ENCODE data around the gene ATG3.
A peak's percentile ranks its signal among the peaks of the same experiment; 100 is the strongest.
"Not testable (repeated sequence)": the region's sequence is repeated elsewhere in the genome, so short reads cannot be mapped to it uniquely, and the experiment has no call there.

Gene ATG3

DNA sequence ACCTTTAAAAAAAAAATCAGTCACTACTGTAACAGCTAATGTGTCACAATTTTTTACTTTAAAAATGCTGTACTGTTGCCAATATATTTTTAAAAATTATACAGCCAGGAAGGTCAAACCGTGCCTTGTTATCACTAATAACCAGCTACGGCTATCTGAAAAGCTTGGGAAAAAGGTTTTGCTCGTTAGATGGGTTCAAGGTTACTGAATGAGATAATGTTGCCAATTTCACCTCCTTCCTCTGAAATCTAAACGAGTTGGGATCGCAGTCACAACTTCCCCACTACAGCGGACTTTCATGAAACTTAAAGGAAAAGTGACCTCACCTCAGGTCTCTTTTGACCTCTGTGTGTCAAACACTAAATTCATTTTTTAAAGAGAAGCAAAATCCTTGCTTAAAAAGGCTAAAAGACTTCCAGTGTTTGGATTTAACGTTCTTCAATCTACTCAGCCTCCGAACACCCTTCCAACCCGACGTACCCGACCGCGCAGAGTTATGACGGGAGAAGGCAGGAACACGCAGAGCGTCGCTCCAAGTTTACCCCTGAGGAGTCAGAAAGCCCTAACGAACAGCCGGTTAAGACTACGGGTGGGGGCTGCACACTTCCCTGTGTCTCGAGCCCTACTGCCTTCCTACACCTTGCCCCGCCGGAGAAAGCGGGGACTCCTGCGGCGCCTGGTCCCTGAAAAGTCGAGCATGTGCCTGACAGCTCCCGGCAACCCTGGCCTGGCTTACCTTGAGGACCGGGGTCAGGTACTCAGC, 860 bp downstream of the ATG3 start:
- DNase-seq (ENCODE audit: low spot score), result peak; percentile 61

DNA sequence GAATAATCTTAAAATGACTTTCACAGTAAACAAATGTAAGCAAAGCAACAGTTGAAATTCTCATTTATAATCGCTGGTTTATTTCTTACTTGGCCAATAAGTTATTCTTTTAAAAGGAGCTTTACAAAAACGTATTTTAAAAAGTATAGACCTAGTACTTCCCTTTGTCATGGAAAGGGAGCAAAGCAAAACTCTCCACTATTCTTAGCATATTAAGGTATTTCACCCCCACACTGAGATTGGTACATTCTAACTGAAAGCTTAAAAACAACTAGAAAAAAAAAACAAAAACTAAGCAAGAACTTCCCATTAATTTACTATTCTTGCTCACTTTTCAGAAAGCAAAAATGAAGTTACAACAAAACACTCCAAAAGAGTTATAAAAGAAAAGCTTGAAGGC, 1.5 kb downstream of the ATG3 start:
- DNase-seq (ENCODE audit: low spot score), result no peak

DNA sequence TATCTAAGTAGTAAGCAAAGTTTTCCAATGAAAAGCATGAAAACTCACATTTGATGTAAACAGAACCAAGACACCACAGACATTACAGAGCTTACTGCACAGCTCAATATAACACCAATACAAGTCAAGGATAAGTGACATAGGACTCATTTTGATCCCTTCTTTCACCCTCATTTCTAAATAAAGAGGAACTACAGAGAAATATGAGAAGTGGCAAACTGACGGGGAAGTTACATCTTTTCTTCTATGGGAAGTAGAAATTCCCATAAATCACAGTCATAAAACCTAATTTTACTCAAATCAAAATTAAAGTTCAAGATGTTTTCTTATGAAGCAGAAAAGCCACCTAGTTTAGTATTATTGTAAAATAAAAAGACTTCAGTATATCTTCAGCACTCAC, 3.8 kb downstream of the ATG3 start:
- DNase-seq (ENCODE audit: low spot score), result no peak

DNA sequence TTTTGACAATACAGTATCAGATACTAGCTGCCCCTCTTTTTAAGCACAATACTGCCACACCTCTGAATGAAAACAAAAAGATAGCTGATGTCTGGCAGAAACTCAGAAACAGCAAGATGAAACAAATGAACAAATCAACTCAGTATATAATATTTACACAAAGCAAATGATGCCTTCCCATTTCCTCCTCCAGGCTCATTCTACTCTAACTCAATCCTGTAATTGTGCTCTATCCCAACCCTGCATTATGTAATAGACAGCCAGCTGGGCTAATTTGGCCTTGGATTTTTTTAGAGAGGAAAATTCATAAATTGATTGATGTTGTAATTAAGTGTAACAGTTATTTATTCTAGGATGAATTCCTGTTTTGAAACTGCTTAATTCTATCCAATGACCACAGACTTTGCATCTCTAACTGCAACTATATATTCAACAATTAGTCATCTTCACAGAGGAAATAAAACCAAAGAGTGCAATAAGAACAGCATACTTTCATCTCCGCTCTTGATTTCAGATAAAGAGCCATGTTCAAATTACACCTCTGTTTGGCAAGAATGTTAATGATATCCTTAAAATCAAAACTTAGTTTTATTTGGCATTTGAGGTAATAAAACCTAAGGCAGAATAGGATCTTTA, 6.1 kb downstream of the ATG3 start:
- DNase-seq (ENCODE audit: low spot score), result no peak

DNA sequence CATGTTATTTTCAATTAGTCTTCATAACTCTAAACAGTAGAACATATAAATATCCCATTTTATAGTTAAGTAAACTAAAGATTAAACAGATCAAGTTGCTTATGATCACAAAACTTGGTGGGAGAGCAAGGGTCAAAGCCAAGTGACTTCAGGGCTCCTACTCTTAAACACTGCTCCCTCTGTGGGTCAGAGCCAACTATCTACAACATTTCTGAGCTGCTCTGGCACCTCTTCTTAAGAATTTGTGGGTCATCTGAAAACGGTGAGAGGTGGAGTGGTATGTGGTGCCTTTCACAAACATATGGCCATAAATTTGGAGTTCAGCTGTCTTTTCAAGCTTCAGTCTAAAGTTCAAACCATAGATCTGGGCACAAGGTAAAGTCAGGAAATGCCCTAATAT, 10.9 kb downstream of the ATG3 start:
- no peak for DNase-seq (ENCODE audit: low spot score)

DNA sequence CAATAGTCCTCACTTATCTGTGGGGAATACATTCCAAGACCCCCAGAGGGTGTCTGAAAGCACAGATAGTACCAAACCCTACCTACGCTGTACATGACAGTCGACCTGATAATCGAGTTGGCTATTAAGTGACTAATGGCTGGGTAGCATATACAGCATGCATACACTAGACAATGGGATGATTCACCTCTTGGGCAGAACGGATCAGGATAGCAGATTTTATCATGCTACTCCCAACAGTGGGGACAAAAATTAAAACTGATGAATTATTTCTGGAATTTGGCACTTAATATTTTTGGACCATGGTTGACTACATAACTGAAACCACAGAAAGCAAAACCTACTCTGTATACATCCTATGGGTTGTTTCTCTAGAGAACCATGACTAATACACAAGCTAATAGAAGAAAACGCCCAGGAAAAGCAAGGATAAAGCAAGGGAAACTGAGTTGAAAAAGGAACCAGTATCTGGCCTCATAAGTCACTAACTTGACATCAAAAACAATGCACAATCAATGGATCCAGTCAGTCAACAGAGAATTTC, 15.5 kb downstream of the ATG3 start:
- DNase-seq (ENCODE audit: low spot score), result no peak

DNA sequence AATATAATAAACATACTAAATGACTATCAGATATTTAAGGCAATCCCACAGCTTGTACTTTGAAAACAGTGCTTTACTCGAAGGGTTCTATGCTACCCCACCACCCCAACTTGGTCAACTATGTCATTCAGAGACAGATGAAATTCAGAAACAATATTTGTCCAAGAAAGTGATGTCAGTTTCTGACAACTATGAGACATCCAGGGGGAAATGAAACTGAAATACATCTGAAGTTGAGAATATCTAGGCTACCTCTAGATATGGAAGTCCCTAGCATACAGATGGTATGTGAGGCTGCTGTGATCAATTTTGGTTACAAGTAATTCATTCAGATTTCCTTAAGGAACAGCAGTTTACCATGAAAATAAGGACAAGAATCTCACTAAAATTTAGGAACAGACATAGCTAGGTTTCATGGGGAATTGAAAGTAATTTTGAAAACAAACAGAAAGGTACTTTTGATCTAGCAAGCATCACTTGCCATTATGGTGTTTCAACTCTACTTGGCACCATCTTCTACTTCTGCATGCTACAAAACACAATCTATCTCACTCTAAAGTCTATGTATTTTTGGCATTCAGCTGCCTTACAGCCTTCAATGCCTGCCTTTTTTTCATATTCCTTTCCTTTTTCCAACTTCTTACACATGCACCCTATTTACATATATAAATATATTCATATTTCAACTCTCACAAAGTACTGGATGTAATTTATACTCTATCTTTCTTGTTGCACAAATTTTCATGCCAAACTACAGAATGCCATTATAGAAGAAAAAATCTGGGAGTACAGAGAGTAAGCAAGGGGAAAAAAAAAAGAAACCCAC, 21.7 kb downstream of the ATG3 start:
- DNase-seq (ENCODE audit: low spot score), result no peak

DNA sequence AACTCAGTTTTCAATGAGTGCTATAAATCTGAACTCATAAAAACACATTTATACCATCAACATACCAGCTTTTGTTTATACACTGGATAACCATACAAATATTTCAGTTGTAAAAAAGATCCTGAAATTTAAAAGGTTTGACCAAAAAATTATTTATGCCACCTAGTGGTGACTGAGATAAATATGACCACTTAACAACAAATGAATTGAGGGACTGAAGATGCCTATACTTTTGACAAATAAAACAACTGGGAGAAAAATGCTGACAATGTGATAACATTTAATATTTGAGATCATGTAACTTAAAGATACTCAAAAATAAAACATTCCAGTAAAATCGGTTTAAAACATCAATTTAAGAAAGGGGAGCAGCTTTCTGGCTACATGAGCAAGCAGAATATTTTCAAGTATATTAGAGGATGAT, 30.4 kb downstream of the ATG3 start:
- no peak for DNase-seq (ENCODE audit: low spot score)

DNA sequence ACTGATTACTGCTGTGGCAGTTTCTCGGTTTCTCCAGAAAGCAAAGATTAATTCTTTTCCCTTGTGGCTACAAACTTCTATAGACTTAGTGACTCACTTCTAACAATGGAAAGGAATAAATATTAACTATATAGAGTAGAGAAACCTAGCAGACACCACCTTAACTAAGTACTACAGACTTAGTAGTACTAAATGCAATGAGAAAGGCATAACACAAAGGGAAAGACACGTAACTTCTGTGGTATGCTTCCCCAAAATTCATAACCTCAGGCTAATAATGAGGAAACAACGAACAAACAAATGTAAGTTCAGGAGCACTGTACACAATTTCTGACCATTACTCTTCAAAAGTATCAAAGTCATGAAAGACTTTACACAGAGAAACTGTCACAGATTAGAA, 31.2 kb downstream of the ATG3 start:
- no peak for DNase-seq (ENCODE audit: low spot score)

DNA sequence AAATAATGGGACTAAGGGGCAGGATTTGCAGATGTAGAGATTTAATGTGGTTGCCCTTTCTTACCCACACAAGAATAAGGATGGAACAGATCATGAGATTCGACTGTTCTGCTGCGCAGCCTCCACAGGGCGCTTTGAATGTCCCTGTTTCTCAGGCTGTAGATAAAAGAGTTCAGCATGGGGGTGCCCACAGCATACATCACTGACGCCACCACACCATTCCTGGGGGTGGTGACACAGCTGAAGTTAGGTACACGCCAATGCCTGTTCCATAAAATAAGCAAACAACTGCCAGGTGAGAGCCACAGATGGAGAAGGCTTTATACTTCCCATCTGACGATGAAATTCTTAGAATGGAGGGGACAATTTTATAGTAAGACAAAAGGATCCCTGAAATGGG, 37.6 kb downstream of the ATG3 start:
- not testable (repeated sequence) for DNase-seq (ENCODE audit: low spot score)

DNA sequence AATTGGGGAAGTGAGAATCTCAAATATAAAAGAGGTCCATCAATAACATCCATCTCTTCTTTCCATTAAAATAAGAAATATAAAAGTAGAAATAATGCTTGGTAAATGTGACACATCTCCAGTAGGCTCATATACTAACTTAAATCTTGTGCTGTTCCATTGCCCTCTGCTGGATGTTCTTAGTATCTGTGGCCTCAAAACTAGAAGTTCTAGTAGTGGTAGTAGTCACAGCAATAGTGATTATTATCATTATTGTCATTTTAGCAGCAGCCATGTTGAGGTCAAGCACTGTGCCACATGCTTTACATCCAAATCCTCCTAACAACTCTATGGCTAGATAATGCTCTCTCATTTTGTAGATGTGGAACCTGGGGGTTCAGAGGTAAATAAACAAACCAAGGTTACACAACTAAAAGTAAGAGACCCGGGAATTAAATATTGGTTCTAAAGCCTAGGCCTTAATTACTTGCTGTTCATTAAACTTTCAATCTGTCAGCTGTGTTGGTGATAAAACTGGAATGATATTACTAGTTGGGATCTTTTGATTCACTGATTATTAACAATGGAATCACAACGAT, 42.2 kb downstream of the ATG3 start:
- peak; percentile 45 for DNase-seq (ENCODE audit: low spot score)

DNA sequence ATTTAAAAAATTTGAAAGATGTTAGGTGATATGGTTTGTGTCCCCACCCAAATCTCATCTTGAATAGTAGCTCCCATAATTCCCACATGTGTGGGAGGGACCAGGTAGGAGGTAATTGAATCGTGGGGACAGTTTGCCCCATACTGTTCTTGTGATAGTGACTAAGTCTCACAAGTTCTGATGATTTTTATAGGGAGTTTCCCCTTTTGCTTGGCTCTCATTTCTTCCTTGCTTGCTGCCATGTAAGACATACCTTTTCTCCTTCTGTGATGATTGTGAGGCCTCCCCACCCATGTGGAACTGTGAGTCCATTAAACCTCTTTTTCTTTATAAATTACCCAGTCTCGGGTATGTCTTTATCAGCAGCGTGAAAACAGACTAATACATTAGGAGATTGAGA, 42.8 kb downstream of the ATG3 start:
- DNase-seq (ENCODE audit: low spot score), result not testable (repeated sequence)

DNA sequence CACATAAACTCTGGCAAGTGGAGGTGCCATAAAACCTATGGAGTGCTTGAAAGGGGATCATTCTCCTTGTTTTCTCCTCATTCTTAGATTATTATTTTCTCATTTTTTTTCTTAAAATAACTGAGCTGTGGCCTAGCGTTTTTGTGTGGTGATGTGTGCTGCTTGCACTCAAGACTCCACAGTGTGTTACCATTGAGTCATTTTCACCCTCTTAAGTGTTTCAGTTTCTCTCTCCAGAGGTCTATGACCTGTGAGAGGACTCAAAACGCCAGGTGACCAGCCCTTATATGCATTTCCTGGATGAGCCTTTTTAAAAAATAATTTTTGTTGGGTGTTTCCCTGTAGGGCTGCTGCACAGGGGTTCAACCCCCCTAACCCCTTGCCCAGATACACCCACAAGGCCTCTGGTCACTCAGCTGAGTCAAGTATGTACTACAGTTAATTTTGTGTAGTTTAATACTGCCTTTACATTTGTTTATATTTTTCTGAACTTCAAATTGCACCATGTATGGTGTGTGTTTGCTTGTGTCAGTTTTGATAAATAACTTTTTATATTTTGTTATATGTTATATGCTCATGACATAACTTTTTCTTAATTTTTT, 47.1 kb downstream of the ATG3 start:
- no peak for DNase-seq (ENCODE audit: low spot score)

DNA sequence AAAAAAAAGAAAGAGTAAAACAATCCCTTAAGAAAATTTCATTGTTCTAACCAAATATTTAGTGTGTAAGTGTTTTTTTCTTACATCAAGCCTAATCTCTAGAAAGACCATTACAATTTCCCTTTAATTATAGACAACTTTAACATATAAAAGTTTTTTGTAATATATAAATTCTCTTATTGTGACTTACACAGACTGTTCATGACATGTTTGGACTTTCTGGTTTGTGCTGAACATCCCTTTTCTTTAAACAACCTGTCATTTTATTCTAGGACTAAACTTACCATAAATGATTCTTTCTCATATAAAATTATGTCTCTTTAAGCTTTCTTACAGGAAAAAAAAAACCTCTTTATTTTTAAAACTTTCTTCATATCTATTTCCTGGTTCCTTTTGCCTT, 49.4 kb downstream of the ATG3 start:
- DNase-seq (ENCODE audit: low spot score), result no peak

DNA sequence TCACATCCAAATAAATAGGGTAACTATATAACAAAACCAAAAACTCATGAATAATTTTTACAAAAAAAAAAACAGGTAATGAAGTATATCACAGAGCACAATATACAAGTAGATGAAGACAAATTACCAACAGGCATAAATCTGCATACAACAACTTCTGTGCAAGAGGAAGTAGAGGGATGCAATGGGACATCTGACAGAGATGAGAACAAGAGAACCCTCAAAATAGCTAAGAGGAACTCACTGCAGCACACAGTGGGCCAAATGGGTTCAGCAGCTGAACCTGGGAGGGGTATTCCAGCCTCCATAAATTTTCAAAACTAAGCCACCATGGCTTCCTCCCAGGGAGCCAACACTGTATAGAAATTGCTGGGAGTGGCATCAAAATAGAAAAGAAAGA, 52.9 kb downstream of the ATG3 start:
- DNase-seq (ENCODE audit: low spot score), result no peak

DNA sequence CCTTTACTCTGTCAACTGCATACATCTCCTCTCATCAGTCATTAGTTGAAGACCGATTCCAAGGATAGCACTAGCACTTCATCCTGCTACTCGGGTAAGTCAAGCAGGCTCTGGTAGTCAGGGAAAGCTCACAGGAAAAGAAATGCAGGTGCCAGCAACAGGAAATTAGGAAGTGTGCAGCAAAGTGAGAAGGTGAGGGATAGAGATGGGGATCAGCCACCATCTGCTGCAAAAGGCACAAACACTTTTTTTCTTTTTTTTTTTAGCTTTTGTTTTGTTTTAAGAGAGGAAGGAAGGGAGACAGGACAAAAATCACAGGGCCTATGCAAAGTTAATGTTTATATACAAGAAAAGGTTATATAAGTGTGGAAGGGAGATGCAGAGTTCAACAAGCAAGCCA, 53.5 kb downstream of the ATG3 start:
- no peak for DNase-seq (ENCODE audit: low spot score)

DNA sequence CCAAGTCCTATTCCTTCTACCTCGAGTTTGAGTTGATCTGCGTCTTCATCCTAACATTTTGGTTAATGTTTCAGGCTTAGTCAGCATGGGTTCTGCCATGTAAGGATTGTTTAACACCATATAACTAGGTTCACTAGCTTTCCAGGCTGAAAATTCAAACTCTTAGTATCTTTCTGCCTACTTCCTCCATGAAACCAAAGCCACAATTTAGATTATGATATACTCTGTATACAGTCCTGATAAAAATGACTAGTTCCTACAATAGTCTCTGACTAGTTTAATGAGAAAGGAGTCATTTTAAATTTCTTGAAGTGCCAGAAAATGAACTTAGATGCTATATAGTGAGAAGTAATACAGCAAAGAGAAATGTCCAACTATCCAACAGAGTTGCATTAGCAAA, 55.9 kb downstream of the ATG3 start:
- no peak for DNase-seq (ENCODE audit: low spot score)

DNA sequence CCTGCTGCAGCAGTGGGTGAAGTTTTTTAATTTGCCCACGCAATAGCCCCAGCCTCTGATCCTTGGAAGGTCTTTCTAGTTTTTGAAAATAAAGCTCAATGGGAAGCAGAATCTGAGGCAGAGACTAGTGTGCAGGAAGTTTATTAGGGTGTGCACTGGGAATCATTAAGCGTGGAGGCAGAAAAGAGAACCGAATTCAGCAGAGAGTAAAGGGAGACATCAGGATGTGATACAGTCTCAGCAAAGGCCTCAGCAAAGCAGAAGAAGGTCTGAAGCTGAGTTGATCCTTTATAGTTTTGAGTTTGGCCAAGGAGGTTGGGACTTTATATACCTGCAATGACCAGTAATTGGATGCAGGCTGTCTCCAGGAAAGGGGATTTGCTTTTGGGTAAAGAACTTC, 57.6 kb downstream of the ATG3 start:
- no peak for DNase-seq (ENCODE audit: low spot score)

DNA sequence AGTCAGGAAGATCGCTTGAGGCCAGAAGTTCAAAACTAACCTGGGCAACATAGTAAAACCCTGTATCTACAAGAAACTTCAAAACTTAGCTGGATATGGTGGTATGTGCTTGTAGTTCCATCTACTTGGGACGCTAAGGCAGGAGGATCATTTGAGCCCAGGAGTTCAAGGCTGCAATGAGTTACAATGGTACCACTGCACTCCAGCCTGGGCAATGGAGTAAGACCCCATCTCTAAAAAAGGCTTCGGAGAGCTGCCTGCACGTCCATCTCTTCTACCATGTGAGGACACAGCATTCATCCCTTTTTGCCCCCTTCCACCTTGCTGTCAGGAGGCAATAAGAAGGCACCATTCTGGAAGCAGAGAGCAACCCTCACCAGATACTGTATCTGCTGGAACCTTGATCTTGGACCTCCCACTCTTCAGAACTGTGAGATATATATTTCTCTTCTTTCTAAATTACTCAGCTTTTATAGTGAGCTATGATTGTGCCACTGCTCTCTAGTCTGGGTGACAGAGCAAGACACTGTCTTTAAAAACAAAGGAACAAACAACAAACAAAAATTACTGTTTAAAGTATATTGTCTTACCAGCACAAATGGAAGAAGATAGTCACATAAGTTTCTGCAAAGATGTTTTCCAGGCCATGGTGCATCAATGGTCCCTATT, 58.3 kb downstream of the ATG3 start:
- no peak for DNase-seq (ENCODE audit: low spot score)

DNA sequence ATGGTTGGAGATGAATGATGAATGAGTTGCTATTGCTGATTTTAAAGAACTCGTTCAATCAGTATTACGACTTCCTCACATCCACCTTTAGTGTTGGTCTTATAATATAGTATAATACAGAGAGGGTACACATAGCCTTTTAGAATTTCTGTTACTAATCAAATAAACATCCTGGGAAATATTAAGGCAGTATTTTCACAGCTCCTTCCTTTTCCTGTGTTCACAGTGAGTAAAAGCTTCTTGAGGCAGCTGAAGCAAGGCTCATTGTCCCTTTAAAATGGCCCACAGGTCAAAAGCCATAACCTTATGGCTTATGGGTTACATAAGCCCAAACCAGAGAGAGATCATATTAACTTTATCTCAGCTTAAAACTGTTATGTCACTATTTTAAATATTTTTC, 61.1 kb downstream of the ATG3 start:
- DNase-seq (ENCODE audit: low spot score), result no peak

DNA sequence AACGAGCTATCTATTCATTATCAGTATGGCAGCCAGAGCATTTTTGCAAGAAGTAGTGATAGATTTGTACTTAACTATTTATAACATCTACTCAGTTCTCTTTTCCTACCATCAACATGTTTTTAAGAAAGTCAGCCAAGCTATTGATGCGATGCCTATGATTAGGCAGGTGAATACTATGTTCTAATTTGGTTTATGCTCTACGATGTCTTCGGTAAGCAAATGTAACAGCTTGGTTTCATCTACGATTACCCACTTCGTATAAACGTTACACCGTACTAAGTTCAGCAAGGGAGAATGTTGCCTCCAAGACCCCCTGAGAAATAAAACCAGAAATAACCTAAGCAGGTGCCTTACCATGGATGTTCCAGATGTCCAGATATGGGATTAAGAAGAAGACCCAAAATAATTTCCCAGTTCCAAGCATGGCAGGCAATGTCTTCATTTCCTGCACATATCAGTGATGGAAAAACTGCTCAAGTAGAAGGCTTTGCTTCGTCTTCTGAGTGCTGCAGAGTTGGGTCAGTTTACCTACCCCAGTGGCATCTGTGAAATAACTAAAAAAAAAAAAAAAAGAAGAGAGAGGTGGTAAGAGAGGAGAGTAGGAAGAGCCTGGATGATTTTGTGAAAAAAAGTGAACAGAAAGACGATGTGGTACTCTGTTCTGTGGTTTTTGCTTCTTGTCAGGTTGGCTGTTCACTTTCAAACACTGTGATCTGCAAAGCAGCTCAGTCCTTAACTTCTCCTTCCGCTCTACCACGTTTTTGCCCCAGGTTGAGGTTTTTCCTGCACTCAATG, 62.6 kb downstream of the ATG3 start, which contains the start of gene BTLA:
BTLA (minus strand) TSS at position 559 of the 798 bp plus-strand sequence; CDS start at position 445, 114 bp downstream.
- no peak for DNase-seq (ENCODE audit: low spot score)
